Glomerular endothelial cell (primary cell): Measurements from ENCODE around the gene FGR. TPM values are rescaled to one million over a fixed set of nuclear protein-coding genes. Genes with fewer than 3 reads are reported as not detected.

Experiments
- DNase-seq: peaks from one replicate; pipeline ENCODE4 v3.0.0-alpha.2; 2011; ENCODE audit warnings: low read depth, low spot score; ENCODE audit errors: extremely low read depth
- total RNA-seq: library from RNA; depleted of rRNA; stranded (reverse); fragments of >200 nt; gene quantifications from 2 replicates; pipeline ENCODE4 v1.2.3, GENCODE V29; 2015

FGR gene
- total RNA-seq, 1 donor from 2014 or later = not detected

DNA sequence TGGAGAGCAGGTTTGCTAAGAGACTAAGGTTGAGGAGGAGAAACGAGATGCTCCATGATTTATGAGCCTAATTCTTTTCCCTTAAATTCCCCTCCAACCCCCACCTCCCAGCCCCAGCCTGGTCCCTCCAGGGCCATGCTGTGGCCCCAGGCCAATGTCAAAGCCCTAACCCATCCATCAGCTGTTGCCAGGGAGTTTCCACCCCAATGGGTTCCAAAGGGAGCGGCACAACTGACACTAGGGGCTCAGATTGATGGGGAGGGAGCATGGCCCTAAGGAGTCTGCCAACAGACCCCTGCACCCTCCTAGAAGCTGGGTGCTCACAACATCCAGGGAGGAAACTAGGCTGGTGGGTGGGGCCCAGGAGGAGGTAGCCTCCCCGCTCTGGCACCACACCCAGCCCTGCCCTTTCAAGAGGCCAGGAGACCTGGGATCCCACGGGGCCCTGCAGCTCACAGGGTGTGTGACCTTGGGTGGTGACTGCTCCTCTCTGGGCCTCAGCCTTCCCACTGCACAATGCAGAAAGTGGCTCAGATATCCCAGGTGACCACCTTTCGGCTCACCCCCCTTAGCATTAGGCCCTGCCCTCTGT is 44.0 kb downstream of the FGR start:
- no peak for DNase-seq

DNA sequence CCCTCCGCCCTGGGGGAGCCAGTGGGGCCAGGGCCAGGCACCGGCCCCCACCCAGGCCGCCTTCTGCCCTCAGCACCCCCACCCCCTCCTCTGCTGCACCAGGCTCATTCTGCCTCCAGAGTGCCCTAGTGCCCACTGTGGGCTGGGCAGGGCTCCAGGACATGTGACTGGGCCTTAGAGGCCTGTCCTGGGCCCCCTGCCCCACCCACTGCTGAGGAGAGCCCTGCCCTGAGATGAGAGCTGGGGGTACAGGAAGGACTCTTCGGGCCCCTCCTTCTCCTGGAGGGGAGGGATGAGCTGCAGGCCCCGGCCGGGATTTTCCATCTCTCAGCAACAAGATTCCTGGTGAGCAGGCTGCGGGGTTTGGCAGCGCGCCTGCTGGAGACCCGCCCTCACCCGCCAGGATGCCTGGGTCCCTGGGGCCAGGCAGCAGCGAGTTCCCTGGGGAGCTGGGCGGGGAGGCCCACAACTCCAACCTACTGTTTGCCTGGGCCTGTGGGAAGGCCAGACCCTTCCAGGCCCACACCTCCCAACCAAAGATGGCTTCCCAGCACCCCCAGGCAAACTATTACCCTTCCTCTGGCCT is 45.1 kb downstream of the FGR start:
- no peak for DNase-seq

- no peak for DNase-seq
Measured at GRCh38 chr1:27589441-27589840, 45.5 kb downstream of the FGR start.

GRCh38 chr1:27588256-27589232 is 46.4 kb downstream of the FGR start:
- no peak for DNase-seq

DNA sequence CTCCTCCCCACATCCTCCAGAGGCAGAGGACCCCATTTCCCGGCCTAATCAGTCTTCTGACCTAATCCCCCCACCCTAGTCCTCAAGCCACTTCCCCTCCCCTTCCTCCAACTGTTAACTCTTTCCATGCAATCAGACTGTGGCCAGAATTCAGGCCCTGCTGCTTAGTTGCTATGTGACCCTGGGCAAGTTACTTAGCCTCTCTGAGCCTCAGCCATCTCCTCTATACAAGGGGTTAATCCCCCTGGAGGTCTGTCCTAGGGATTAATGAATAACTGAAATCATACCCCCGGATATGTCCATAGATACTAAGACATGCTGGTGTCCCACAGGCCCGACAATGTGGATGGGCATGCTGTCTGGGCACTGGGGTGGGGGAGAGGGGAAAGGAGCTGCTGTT is 49.3 kb downstream of the FGR start:
- no peak for DNase-seq

DNA sequence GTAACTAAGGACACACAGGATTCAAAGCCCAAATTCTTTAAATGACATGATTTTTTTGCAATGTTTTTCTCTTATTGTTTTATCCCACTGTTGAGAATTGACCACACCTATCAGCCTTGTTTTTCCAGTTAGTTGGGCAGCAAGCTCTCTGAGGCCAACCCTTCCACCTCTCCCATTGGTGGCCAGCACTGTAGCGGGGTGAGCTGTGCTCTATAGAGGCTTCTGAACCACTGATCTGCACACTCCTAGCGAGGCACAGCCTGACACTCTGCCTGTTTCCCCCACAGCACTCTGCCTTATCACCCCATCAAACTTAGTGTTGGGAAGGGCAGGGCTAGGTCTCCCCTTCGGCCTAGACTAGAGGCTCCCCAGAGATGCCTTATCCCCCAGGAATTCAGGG is 50.5 kb downstream of the FGR start:
- DNase-seq = no peak

- DNase-seq = no peak
Measured at GRCh38 chr1:27583479-27583878, 51.5 kb downstream of the FGR start.

- no peak for DNase-seq
Measured at GRCh38 chr1:27581823-27582243, 53.2 kb downstream of the FGR start.

- no peak for DNase-seq
Measured at GRCh38 chr1:27577504-27578188, 57.3 kb downstream of the FGR start.

GRCh38 chr1:27576806-27577227 is 58.2 kb downstream of the FGR start:
- no peak for DNase-seq

DNA sequence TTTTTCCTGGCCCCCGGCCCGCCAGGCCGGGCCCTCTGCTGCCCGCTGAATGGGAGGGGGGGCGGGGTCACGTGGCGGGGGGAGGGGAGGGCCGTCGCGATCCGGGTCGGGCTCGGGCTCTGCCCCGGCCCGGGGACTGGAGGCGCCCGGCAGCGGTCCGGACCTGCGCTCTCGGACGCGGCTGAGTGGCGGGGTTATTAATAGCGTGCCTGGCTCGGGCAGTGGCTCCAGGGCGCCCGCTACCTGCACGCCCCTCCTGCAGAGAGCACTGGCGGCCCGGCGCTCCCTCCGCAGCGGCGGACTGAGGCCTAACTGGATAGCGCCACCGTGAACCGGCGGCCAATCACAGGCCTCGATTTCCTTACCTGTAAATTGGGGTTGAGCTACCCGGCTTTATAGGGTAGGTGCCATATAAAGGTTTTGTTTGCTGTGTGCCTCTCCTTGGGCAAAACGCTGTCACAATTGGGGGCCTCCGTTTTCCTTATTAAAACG is 59.1 kb downstream of the FGR start:
- no peak for DNase-seq

DNA sequence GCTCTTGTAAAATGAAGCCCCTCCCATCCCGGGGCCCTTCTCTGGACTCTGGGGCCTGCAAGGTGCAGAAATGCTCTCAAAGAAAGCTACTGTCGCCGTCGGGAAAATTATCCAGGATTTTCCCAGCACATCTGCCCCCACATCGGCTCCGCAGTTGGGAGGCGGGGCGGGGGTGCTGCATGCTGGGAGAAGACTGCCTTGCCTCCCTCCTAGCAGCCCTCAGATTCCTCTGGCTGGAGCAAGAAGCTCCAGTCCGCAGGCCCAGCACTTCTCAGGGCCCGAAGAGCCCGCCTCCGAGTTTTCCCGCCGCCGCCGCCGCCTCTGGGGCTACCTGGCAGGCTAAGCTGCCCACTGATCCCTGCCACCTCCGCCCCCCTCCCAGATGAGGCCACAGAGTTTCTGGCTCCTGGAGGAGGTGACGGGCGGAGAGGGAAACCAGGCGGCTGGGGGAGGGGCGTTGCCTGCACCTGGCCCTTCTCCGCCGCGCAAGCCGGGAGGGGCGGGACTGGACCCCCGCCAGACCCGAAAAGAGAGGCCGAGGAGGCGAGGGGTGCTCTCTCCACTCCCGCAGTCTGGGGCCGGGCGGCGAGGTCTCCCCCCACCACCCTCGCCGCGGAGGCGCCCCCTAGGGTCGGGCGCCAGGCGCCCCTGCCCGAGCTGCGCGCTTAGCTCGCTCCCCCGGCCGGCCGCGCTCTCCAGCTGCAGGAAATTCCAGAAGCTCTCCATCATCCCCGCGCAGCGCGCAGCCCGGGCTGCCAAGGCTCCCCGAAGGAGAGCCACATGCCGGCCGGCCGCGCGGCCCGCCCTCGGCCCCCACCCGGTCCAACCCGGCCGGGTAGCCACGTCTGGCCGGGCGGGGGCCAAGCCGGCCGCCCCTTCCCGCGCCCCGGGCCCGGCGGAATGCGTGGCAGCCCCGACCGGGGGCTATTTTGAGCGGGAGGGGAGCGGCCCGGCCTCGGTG is 59.8 kb downstream of the FGR start:
- no peak for DNase-seq

- DNase-seq = no peak
Measured at GRCh38 chr1:27574001-27574781, 60.8 kb downstream of the FGR start.

DNA sequence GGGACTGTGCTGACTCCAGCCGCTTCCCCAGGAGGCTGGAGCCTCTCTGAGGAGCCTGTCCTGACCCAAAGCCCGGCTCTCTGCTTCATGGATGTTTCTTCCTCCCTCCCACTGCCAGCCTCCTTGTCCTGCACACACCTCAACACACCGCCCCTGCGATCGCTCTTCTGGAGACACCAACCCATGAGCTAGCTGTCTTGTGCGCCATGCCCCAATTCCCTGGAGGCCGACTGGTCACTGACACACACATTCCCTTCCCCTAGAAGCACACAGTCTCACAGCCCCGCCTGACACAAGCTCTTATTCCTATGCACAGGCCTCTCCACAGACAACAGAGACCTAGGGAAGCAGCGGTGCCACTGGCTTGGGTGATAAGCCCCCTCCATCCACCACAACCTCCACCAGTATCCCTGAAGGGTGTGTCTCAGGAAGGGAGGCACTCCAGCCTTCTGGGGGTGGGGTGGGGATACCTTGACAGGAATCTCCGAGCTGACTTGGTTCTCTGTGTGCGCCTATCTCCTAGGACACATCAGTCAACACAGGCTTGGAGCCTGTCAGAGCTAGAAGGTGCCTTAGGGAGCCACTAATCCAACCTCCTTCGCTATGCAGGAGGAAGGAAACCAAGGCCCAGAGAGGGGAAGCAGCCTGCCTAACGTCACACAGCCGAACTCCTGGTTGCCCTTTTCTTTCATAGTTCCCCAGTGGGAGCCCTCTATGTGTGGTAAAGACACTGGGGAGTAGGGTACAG is 62.1 kb downstream of the FGR start:
- DNase-seq = no peak

- no peak for DNase-seq
Measured at GRCh38 chr1:27572019-27572678, 62.8 kb downstream of the FGR start.

DNA sequence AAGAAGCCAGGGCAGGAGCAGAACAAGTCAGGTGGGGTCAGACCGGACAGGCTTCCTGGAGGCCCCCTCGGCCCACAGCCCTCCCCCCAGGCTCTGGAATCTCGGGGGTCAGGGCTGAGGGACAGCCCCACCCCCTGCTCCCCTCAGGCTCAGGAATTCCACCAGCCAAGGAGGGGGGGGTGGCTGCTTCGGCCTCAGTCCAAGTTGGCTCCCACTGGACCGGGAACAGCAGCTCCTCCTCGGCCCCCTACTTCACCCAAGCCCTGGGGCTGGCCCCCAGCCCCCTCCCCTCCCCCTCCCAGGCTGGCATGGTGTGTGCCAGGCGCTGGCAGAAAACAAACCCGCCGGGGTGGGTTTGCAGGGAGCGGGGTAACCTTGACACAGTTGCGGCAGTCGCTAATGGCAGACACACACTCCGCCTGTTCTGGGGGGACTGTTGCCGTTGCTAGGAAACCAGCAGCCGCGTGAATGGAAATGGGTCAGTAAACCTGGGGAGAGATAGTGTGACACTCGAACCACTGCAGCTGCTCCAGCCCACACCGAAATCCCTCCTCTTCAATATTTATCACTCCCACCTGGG is 63.5 kb downstream of the FGR start:
- no peak for DNase-seq

DNA sequence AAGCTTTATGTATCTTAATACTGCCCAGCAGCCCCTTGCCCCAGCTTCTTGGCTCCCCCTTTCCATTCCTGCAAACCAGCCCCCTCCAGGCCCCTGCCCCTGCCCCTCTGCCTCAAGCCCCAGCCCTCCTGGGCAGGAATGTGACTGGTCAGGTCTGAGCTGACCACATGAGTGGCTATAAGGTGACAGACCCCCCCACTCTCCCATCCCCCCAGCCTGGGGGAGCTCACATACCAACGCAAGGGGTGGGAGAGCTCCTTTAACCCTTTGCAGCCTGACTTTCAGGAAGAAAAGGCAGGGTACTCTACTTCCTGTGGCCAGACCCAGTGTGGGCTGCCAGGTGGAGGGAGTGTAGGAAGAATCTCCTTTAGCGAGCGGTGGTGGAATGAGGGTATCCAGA is 64.2 kb downstream of the FGR start:
- DNase-seq = no peak

GRCh38 chr1:27570356-27570755 is 64.6 kb downstream of the FGR start:
- no peak for DNase-seq
